Panc1 (cell line): ENCODE results near the gene CAGE1.

ENCODE experiments used
- CTCF ChIP-seq: fragments of 450-650 bp; IDR thresholded peaks from 2 replicates; pipeline ENCODE4 v1.5.1; 2017; ENCODE audit warnings: mild to moderate bottlenecking
- POLR2AphosphoS5 ChIP-seq: IDR thresholded peaks from 2 replicates; pipeline ENCODE4 v1.6.1; 2012; ENCODE audit warnings: mild to moderate bottlenecking, low read depth, low read length, moderate library complexity
- REST ChIP-seq, 2 experiments: IDR thresholded peaks; 2 replicates each; pipeline ENCODE4 v1.6.1; 2011 to 2012; ENCODE audit warnings: low read depth in 2 of 2, control low read depth in 1 of 2, low read length in 1 of 2, mild to moderate bottlenecking in 1 of 2, moderate library complexity in 1 of 2; ENCODE audit not compliant: insufficient read depth in 1 of 2
- SIN3A ChIP-seq: IDR thresholded peaks from 2 replicates; pipeline ENCODE4 v1.6.1; 2012; ENCODE audit warnings: low read depth, mild to moderate bottlenecking, low read length, moderate library complexity, borderline replicate concordance; ENCODE audit not compliant: insufficient read depth

GRCh38 chr6:7316658-7317533 is 72.6 kb downstream of the CAGE1 start:
- TF ChIP-seq POLR2AphosphoS5, result no peak
- no peak for TF ChIP-seq CTCF
- no peak for TF ChIP-seq REST (IDR thresholded peaks at IDR 0.05; ENCODE audit: insufficient read depth in 1 of 2, low read depth in 2 of 2, low read length in 1 of 2)
- TF ChIP-seq SIN3A, result no peak
